ENCODE results near the gene ARHGAP24.
"Not testable (repeated sequence)": the region's sequence is repeated elsewhere in the genome, so short reads cannot be mapped to it uniquely, and the experiment has no call there.

ARHGAP24 gene

GRCh38 chr4:85938062-85938461, 463.1 kb downstream of the ARHGAP24 start:
- in situ Hi-C loops (cut with MboI; ENCODE audit: low sequenced_read_pairs) = no loop called here

GRCh38 chr4:85938902-85939301, 464.0 kb downstream of the ARHGAP24 start:
- in situ Hi-C loops (cut with MboI; ENCODE audit: low sequenced_read_pairs) = no loop called here

DNA sequence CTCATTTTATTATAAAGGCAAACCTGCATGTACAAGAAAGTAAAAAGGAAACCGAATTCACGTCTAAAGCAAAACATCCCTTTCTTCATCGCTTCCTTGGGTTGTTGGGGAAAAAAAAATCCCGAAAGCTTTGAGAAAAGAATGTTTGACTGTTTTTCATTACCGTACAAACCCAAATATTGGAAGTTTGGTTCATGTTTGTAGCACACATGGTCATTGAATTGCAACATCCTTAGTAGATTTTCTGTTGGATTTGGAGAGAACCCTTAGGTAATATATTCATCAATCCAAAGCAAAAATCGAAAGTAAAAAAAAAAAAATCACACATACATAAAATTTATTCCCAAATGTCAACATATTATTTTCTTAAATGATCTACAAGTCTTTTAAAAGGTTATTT, 464.6 kb downstream of the ARHGAP24 start:
- in situ Hi-C loops (cut with MboI; ENCODE audit: low sequenced_read_pairs) = no loop called here

DNA sequence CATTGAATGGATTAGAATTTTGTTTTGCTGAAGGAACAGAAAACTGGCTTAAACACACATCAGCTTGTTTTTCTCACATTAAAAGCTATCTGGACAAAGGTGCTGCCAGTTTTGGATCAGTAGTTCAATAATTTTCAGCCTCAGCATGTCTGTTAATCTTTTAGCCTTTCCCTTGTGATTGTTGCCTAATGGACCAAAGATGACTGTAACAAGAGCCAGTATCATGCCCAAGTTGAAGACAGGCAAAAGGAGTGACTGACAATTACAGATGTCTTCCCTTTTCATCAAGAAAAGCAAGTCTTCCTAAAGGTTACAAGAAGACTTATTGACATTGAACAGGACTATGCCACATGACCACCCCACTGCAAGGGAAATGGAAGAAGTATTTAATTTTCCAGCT, 465.2 kb downstream of the ARHGAP24 start:
- in situ Hi-C loops (cut with MboI; ENCODE audit: low sequenced_read_pairs) = no loop called here

- in situ Hi-C loops (cut with MboI; ENCODE audit: low sequenced_read_pairs) = no loop called here
These were observed 467.2 kb downstream of the ARHGAP24 start for GRCh38 chr4:85942107-85942506.

GRCh38 chr4:85946821-85947220, 471.9 kb downstream of the ARHGAP24 start:
- in situ Hi-C loops (cut with MboI; ENCODE audit: low sequenced_read_pairs) = no loop called here

GRCh38 chr4:85951099-85951498, 476.1 kb downstream of the ARHGAP24 start:
- in situ Hi-C loops (cut with MboI; ENCODE audit: low sequenced_read_pairs) = no loop called here

DNA sequence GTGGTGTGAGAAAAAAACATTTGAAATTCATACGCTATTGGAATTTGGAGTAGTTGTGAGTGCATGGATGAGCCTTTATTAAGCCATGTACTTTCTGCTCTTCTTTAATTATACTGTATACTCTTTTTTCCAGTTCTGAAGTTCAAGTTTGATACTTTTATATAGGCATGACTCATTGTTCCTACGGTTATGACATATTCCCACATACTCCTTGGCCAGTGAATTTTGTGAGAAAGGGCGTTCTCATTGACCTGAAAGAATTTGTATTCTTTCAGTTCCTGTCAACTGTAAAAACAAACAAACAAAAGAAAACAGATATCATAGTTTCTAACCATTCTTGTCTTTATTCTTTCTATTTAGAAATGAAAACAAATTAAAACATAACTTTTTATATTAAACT, 477.6 kb downstream of the ARHGAP24 start:
- in situ Hi-C loops (cut with MboI; ENCODE audit: low sequenced_read_pairs) = no loop called here

GRCh38 chr4:85952972-85953650, 478.2 kb downstream of the ARHGAP24 start:
- in situ Hi-C loops (cut with MboI; ENCODE audit: low sequenced_read_pairs) = no loop called here

DNA sequence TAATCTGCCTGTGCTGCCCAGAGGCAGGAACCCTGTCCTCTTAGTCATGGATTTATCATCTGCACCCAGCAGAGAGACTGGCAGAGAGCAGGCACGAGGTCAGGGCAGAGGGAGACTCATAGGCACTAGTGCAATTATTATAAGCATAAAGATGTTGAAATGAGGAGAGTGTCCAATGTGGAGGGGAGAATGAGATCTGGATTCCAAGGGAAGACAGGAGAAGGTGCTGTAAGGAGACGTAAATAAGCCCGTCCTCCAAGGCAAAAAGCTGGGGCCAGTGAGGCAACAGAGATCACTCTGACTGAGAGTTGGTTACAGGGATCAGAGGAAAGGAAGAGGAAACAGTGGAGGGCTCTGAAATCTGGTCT, 478.7 kb downstream of the ARHGAP24 start:
- in situ Hi-C loops (cut with MboI; ENCODE audit: low sequenced_read_pairs) = no loop called here

DNA sequence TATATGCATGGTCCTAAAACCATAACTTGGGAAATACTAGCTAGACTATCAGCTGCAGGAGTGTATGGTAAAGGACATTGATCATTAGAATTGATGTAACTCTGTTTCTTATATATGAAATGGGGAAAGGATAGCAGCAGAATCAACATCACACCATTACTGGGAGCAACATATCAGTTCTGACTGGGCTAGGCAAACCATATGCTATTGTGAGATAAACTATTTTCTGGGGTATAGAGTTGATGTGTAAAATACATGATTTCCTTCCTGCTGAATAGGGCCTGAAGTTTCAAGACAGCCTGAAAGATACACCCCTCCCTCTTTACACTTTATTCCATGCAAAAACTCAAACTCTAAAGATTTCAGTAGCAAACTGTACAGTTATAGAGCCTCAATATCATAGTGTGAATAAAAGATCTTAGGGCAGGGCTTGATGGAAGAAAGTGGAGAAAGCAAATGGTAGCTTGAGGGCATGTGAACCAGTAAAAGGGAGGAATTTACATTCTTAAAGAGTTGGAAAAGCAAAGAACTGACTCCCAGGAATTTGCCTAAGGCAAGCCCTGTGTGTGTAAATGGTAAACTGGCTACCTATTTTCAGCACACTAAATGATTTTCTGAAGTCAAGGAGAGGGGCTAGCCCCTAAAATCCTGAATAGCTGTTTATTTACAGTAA, 480.8 kb downstream of the ARHGAP24 start:
- in situ Hi-C loops (cut with MboI; ENCODE audit: low sequenced_read_pairs) = no loop called here

DNA sequence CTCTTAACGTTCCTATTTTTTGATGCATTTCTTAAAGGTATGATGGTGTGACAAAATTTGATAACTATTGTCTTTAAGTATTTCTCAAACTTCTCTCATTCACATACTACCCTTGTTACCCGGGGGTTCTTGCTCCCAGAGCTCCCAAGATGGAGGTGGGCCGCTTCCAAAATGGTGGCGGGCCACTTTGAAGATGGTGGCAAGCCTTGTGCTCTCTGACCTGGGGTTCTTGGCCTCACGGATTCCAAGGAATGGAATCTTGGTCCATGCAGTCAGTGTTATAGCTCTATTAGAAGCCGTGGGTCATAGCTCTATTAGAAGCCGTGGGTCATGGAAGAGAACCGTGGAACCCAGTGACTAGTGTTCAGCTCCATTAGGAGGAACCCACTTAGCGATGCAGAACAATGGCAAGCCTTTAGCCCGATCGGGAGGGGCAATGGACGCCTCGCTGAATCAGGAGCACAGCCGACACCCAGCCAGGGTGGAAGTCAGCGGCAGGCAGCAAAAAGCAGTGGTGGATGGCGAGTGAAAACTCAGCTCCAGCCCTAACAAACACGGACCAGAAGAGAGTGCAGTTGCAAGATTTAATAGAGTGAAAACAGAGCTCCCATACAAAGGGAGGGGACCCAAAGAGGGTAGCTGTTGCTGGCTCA, 481.5 kb downstream of the ARHGAP24 start:
- in situ Hi-C loops (cut with MboI; ENCODE audit: low sequenced_read_pairs) = no loop called here

GRCh38 chr4:85961887-85962286, 486.9 kb downstream of the ARHGAP24 start:
- in situ Hi-C loops (cut with MboI; ENCODE audit: low sequenced_read_pairs) = no loop called here

GRCh38 chr4:85963231-85963630, 488.3 kb downstream of the ARHGAP24 start:
- in situ Hi-C loops (cut with MboI; ENCODE audit: low sequenced_read_pairs) = no loop called here

- in situ Hi-C loops (cut with MboI; ENCODE audit: low sequenced_read_pairs) = no loop called here
These were observed 489.3 kb downstream of the ARHGAP24 start for GRCh38 chr4:85964298-85964697.

GRCh38 chr4:85965017-85965416, 490.1 kb downstream of the ARHGAP24 start:
- in situ Hi-C loops (cut with MboI; ENCODE audit: low sequenced_read_pairs) = not testable (repeated sequence)

- in situ Hi-C loops (cut with MboI; ENCODE audit: low sequenced_read_pairs) = no loop called here
These were observed 490.6 kb downstream of the ARHGAP24 start for GRCh38 chr4:85965529-85965928.

- in situ Hi-C loops (cut with MboI; ENCODE audit: low sequenced_read_pairs) = no loop called here
These were observed 491.4 kb downstream of the ARHGAP24 start for GRCh38 chr4:85966373-85966772.

GRCh38 chr4:85967872-85968271, 492.9 kb downstream of the ARHGAP24 start:
- in situ Hi-C loops (cut with MboI; ENCODE audit: low sequenced_read_pairs) = no loop called here

DNA sequence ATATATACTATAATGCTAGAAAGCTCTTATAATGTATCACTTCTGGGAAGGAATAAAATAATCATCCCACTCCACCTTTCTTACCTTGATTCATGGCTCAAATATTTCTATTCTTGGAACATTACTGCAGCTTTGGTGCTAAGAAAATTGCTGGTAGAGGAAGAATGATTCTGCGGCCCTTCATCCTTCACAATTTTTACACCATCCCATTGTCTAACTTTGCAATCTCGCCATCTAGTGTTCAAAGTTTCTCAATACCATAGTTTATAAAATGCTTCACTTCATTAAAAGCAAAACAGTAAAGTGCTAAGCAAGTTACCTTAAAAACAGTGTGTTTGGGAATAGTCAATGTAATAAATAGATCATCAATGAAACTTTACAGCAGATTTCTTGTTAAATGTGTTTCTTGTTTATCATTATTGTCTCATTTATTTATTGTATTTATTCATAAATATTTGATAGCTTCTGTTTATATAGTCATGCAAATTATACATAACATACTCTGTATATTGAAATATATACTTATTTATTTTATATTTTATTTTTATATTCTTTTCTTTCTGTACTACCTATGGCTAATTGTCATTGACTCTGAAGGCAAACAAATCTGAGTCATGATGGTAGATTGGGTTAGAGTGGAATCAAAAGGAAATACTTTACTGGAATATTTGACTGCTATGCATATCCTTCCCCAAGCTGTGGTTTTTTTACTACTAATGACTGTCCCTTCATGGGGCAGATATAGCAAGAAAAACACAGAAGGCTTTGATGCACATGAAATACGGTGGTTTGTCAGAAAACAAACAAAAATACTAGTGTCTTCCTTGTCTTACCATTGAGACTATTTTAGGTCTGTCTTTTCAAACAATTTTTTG, 494.2 kb downstream of the ARHGAP24 start:
- in situ Hi-C loops (cut with MboI; ENCODE audit: low sequenced_read_pairs) = no loop called here

- in situ Hi-C loops (cut with MboI; ENCODE audit: low sequenced_read_pairs) = no loop called here
These were observed 495.6 kb downstream of the ARHGAP24 start for GRCh38 chr4:85970535-85970934.
